SJSA1 (cell line): ENCODE measurements around the gene GPR150. TPM values are rescaled to one million over a fixed set of nuclear protein-coding genes. Genes with fewer than 3 reads are reported as not detected.

Experiments
- DNase-seq, 2 experiments: peaks; one replicate each; pipeline ENCODE4 v3.0.0-alpha.2; 2015 to 2020; ENCODE audit warnings: low spot score in 2 of 2, low read depth in 1 of 2
- H3K27ac ChIP-seq: fragments of 250-450 bp; sonication (Bioruptor Pico); 2 replicates; pipeline ENCODE4 v1.5.1; 2020; ENCODE audit warnings: mild to moderate bottlenecking, moderate library complexity
- H3K27me3 ChIP-seq: fragments of 250-450 bp; sonication (Bioruptor Pico); replicated peaks from 2 replicates; pipeline ENCODE4 v1.5.1; 2020; ENCODE audit warnings: mild to moderate bottlenecking, moderate library complexity
- H3K36me3 ChIP-seq: fragments of 250-450 bp; sonication (Bioruptor Pico); 2 replicates; pipeline ENCODE4 v1.5.1; 2020; ENCODE audit warnings: mild to moderate bottlenecking
- H3K4me1 ChIP-seq: fragments of 250-450 bp; sonication (Bioruptor Pico); replicated peaks from 2 replicates; pipeline ENCODE4 v1.6.1; 2021; ENCODE audit warnings: mild to moderate bottlenecking
- H3K4me3 ChIP-seq: fragments of 250-450 bp; sonication (Bioruptor Pico); 2 replicates; pipeline ENCODE4 v1.5.1; 2020; ENCODE audit warnings: mild to moderate bottlenecking
- H3K9me3 ChIP-seq: fragments of 250-450 bp; sonication (Bioruptor Pico); replicated peaks from 2 replicates; pipeline ENCODE4 v1.5.1; 2020; ENCODE audit warnings: mild to moderate bottlenecking
- total RNA-seq: library from RNA; depleted of rRNA; stranded (reverse); fragments of >200 nt; shearing (Covaris generic); gene quantifications from 2 replicates; pipeline ENCODE4 v1.2.3, GENCODE V29; 2014

GPR150 gene
- total RNA-seq, 1 experiment from 2014 or later, result 0.18 TPM

- no peak overlapping the region for H3K4me3 ChIP-seq
- DNase-seq, result no peak
- no peaks in the 10 kb centered on the region; the same call in 1 of the 2 replicates for H3K36me3 ChIP-seq
- H3K4me1 ChIP-seq, result peaks cover 14% of the 10 kb centered on the region
- H3K9me3 ChIP-seq, result no peaks in the 10 kb centered on the region
- H3K27ac ChIP-seq, result no peak overlapping the region
- H3K27me3 ChIP-seq, result no peaks in the 10 kb centered on the region
Measured at GRCh38 chr5:95649274-95649673, 29.4 kb downstream of the GPR150 start.

GRCh38 chr5:95649842-95650620, 30.1 kb downstream of the GPR150 start:
- Histone ChIP-seq H3K36me3 (no peaks in the 10 kb centered on the region; the same call in 1 of the 2 replicates), H3K9me3 (no peaks in the 10 kb centered on the region), H3K4me3 (no peak overlapping the region), H3K27ac (no peak overlapping the region), H3K27me3 (no peaks in the 10 kb centered on the region), H3K4me1 (peaks cover 14% of the 10 kb centered on the region)
- DNase-seq, result no peak

GRCh38 chr5:95652849-95653248, 33.0 kb downstream of the GPR150 start:
- Histone ChIP-seq H3K4me1 (peaks cover 4% of the 10 kb centered on the region), H3K36me3 (no peaks in the 10 kb centered on the region; the same call in 1 of the 2 replicates), H3K27ac (no peak overlapping the region), H3K4me3 (no peak overlapping the region), H3K9me3 (no peaks in the 10 kb centered on the region), H3K27me3 (no peaks in the 10 kb centered on the region)
- no peak for DNase-seq

DNA sequence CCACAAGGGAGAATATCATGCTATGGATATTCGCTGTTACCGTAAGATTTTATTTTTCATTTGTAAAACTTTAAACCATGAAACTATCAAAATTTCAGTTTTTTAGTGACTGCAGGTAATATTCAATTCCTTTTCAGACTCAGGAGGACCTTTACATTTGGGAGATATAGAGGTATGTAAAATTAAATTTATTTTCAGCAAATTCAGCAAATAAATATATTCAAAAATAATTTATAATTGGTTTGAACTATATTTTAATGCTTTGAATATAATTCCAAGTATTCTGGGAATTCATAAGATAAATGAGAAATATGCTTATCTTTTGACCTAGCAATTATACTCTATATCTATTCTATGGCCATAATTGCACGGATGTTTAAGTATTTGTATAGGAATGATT, 34.3 kb downstream of the GPR150 start:
- Histone ChIP-seq H3K36me3 (no peaks in the 10 kb centered on the region; the same call in 1 of the 2 replicates), H3K9me3 (no peaks in the 10 kb centered on the region), H3K4me3 (no peak overlapping the region), H3K27me3 (no peaks in the 10 kb centered on the region), H3K27ac (no peak overlapping the region), H3K4me1 (no peaks in the 10 kb centered on the region)
- DNase-seq, result no peak

- DNase-seq, result no peak
- H3K27me3 ChIP-seq, result no peaks in the 10 kb centered on the region
- no peaks in the 10 kb centered on the region for H3K9me3 ChIP-seq
- H3K27ac ChIP-seq, result no peak overlapping the region
- H3K4me3 ChIP-seq, result no peak overlapping the region
- no peaks in the 10 kb centered on the region; the same call in 1 of the 2 replicates for H3K36me3 ChIP-seq
- H3K4me1 ChIP-seq, result no peaks in the 10 kb centered on the region
Measured at GRCh38 chr5:95655575-95655974, 35.7 kb downstream of the GPR150 start.

DNA sequence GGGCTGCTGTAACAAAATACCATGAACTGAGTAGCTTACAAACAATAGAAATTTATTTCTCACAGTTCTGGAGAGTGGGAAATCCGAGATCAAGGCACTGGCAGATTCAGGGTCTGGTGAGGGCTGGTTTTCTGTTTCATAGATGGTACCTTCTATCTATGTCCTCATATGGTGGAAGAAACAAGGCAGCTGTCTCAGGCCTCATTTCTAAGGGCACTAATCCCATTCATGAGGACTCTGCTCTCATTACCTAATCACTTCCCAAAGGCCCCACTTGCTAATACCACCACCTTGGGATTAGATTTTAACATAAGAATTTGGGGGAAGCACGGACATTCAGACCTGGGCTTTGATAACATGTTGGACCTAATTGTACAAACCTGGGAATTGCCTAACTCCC, 40.2 kb downstream of the GPR150 start:
- H3K9me3 ChIP-seq, result no peaks in the 10 kb centered on the region
- H3K36me3 ChIP-seq, result no peaks in the 10 kb centered on the region
- H3K27ac ChIP-seq, result no peak overlapping the region
- H3K4me3 ChIP-seq, result no peak overlapping the region
- DNase-seq, result no peak
- no peaks in the 10 kb centered on the region for H3K27me3 ChIP-seq
- peaks cover 6% of the 10 kb centered on the region for H3K4me1 ChIP-seq

GRCh38 chr5:95662946-95663345, 43.1 kb downstream of the GPR150 start:
- H3K27me3 ChIP-seq, result no peaks in the 10 kb centered on the region
- no peak for DNase-seq
- peaks cover 6% of the 10 kb centered on the region for H3K4me1 ChIP-seq
- no peaks in the 10 kb centered on the region for H3K36me3 ChIP-seq
- H3K4me3 ChIP-seq, result no peak overlapping the region
- no peaks in the 10 kb centered on the region for H3K9me3 ChIP-seq
- no peak overlapping the region for H3K27ac ChIP-seq

GRCh38 chr5:95664204-95664786, 44.4 kb downstream of the GPR150 start:
- Histone ChIP-seq H3K36me3 (no peaks in the 10 kb centered on the region), H3K27ac (no peak overlapping the region), H3K27me3 (no peaks in the 10 kb centered on the region), H3K4me3 (no peak overlapping the region), H3K9me3 (no peaks in the 10 kb centered on the region), H3K4me1 (peaks cover 12% of the 10 kb centered on the region)
- DNase-seq, result peak in 1 of 2 experiments; percentile 63

- H3K36me3 ChIP-seq, result no peaks in the 10 kb centered on the region
- DNase-seq, result no peak
- no peak overlapping the region for H3K4me3 ChIP-seq
- no peaks in the 10 kb centered on the region for H3K27me3 ChIP-seq
- H3K4me1 ChIP-seq, result peaks cover 19% of the 10 kb centered on the region
- no peaks in the 10 kb centered on the region for H3K9me3 ChIP-seq
- no peak overlapping the region for H3K27ac ChIP-seq
Measured at GRCh38 chr5:95667061-95667618, 47.3 kb downstream of the GPR150 start.

GRCh38 chr5:95667678-95668077, 47.8 kb downstream of the GPR150 start:
- Histone ChIP-seq H3K9me3 (no peaks in the 10 kb centered on the region), H3K36me3 (no peaks in the 10 kb centered on the region), H3K27ac (no peak overlapping the region), H3K27me3 (no peaks in the 10 kb centered on the region), H3K4me1 (peaks cover 19% of the 10 kb centered on the region), H3K4me3 (no peak overlapping the region)
- DNase-seq, result no peak

GRCh38 chr5:95668216-95668615, 48.3 kb downstream of the GPR150 start:
- no peak overlapping the region for H3K27ac ChIP-seq
- no peaks in the 10 kb centered on the region for H3K36me3 ChIP-seq
- DNase-seq, result no peak
- H3K4me3 ChIP-seq, result no peak overlapping the region
- peaks cover 19% of the 10 kb centered on the region for H3K4me1 ChIP-seq
- H3K27me3 ChIP-seq, result no peaks in the 10 kb centered on the region
- no peaks in the 10 kb centered on the region for H3K9me3 ChIP-seq

GRCh38 chr5:95668728-95669127, 48.8 kb downstream of the GPR150 start:
- no peak for DNase-seq
- peaks cover 19% of the 10 kb centered on the region for H3K4me1 ChIP-seq

GRCh38 chr5:95669540-95669939, 49.7 kb downstream of the GPR150 start:
- Histone ChIP-seq H3K9me3 (no peaks in the 10 kb centered on the region), H3K4me3 (no peak overlapping the region), H3K4me1 (peaks cover 14% of the 10 kb centered on the region), H3K27me3 (no peaks in the 10 kb centered on the region), H3K36me3 (no peaks in the 10 kb centered on the region), H3K27ac (no peak overlapping the region)
- DNase-seq, result peak in 1 of 2 experiments; percentile 8

More at GRCh38 chr5:95668728-95669127, 48.8 kb downstream of the GPR150 start:
- Histone ChIP-seq H3K4me3 (no peak overlapping the region), H3K27ac (no peak overlapping the region), H3K27me3 (no peaks in the 10 kb centered on the region), H3K9me3 (no peaks in the 10 kb centered on the region), H3K36me3 (no peaks in the 10 kb centered on the region)

DNA sequence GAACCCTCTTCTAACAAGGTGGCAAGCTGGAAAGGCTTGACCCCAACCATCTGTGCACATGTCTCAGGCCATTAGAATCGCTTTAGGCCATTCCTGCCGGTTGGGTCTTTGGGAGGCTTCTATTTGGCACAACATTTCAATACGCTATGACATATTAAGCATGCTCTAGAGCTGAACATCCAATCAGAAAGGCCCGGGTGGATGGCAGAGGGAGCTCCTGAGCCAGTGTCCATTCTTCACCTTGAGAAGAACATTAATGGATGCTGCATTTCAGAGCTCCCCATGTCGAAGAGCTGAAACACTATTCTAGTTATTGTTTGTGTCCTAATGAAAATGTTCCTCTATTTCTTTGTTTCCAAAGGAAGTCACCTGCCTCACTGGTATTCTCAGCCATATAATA, 50.1 kb downstream of the GPR150 start:
- Histone ChIP-seq H3K27me3 (no peaks in the 10 kb centered on the region), H3K4me1 (peaks cover 13% of the 10 kb centered on the region), H3K36me3 (no peaks in the 10 kb centered on the region), H3K9me3 (no peaks in the 10 kb centered on the region), H3K27ac (no peak overlapping the region), H3K4me3 (no peak overlapping the region)
- DNase-seq, result no peak
